Measurements from ENCODE around the gene CCDC188.

GRCh38 chr22:20154602-20155187 lies 3.8 kb upstream of the CCDC188 start:
- TF ChIP-seq CTCF (IDR thresholded peaks at IDR 0.05; ENCODE audit: insufficient read depth, low read depth, low read length) = no peak
- no peak for TF ChIP-seq EZH2 (IDR thresholded peaks at IDR 0.05; ENCODE audit: insufficient read depth, low read length)
